Thyroid gland (tissue), 4 donors: Measurements from ENCODE around the gene ATAD2B. TPM values are rescaled to one million over a fixed set of nuclear protein-coding genes. Genes with fewer than 3 reads are reported as not detected.
"Not testable (repeated sequence)": the region's sequence is repeated elsewhere in the genome, so short reads cannot be mapped to it uniquely, and the experiment has no call there.

ENCODE experiments used
- DNase-seq, 2 donors: peaks; one replicate each; pipeline ENCODE4 v3.0.0-alpha.2; 2019
- H3K27ac ChIP-seq, 3 donors: fragments of 200-600 bp; sonication (generic); 1 replicate in 2 of 3; 2 replicates in 1 of 3; pipeline ENCODE4 v1.5.1; 2016 to 2019; ENCODE audit warnings: mild to moderate bottlenecking in 1 of 3, moderate library complexity in 1 of 3
- H3K27me3 ChIP-seq: fragments of 200-600 bp; sonication (generic); one replicate; pipeline ENCODE4 v1.5.1; 2019
- H3K36me3 ChIP-seq, 2 donors: fragments of 200-600 bp; sonication (generic); one replicate each; pipeline ENCODE4 v1.5.1; 2016 to 2019
- H3K4me1 ChIP-seq, 2 donors: fragments of 200-600 bp; sonication (generic); one replicate each; pipeline ENCODE4 v1.5.1; 2017 to 2019
- H3K4me3 ChIP-seq, 3 donors: fragments of 200-600 bp; sonication (generic); replicated peaks in 1 of 3; 1 replicate in 2 of 3; 2 replicates in 1 of 3; pipeline ENCODE4 v1.5.1; 2016; ENCODE audit warnings: mild to moderate bottlenecking in 1 of 3
- H3K9me3 ChIP-seq: fragments of 200-600 bp; sonication (generic); one replicate; pipeline ENCODE4 v1.5.1; 2017
- POLR2A ChIP-seq, 2 donors: fragments of 450-650 bp; IDR thresholded peaks; one replicate each; pipeline ENCODE4 v1.6.1; 2017; ENCODE audit warnings: antibody characterized with exemption in 2 of 2, mild to moderate bottlenecking in 2 of 2, moderate library complexity in 1 of 2
- WGBS, 2 donors: methylation state at CpG; one replicate each; pipeline ENCODE4 v1.1.5; 2017; 5-methylcytosine and 5-hydroxymethylcytosine counted together
- intact Hi-C: fragments of 100-400 bp; cut with DNase I; formaldehyde crosslinking; loops from one replicate; pipeline ENCODE4 v1.15.1; 2023
- total RNA-seq, 4 donors: library from RNA; depleted of rRNA; stranded (reverse); fragments of >200 nt; gene quantifications; one replicate each; pipeline ENCODE4 v1.2.3, GENCODE V29; 2016
- TF ChIP-seq, protein P1 (sequence below), 6 experiments: fragments of 200-600 bp in 3 of 6; fragments of 450-650 bp in 3 of 6; sonication (generic) in 3 of 6; IDR thresholded peaks; one replicate each; pipeline ENCODE4 v1.5.1; 2016 to 2019; ENCODE audit warnings: antibody characterized with exemption in 6 of 6, mild to moderate bottlenecking in 2 of 6, inconsistent platforms in 1 of 6, moderate library complexity in 1 of 6

Gene ATAD2B
- total RNA-seq, 4 donors from 2014 or later: 32.8 to 49.3 (median 37.3) TPM

- intact Hi-C loops: no loop called here
- TF ChIP-seq, protein P1, sequence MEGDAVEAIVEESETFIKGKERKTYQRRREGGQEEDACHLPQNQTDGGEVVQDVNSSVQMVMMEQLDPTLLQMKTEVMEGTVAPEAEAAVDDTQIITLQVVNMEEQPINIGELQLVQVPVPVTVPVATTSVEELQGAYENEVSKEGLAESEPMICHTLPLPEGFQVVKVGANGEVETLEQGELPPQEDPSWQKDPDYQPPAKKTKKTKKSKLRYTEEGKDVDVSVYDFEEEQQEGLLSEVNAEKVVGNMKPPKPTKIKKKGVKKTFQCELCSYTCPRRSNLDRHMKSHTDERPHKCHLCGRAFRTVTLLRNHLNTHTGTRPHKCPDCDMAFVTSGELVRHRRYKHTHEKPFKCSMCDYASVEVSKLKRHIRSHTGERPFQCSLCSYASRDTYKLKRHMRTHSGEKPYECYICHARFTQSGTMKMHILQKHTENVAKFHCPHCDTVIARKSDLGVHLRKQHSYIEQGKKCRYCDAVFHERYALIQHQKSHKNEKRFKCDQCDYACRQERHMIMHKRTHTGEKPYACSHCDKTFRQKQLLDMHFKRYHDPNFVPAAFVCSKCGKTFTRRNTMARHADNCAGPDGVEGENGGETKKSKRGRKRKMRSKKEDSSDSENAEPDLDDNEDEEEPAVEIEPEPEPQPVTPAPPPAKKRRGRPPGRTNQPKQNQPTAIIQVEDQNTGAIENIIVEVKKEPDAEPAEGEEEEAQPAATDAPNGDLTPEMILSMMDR (IDR thresholded peaks at IDR 0.05): no peak
- TF ChIP-seq POLR2A (IDR thresholded peaks at IDR 0.05): no peak
- Histone ChIP-seq H3K36me3 (peaks cover 0 to 3% of the 10 kb centered on the region in 2 donors), H3K4me1 (peaks cover 11 to 15% of the 10 kb centered on the region in 2 donors), H3K9me3 (no peaks in the 10 kb centered on the region), H3K27ac (no peak overlapping the region), H3K27me3 (no peaks in the 10 kb centered on the region), H3K4me3 (no peak overlapping the region)
- no peak for DNase-seq
- 94 to 97% methylated on average over 2 of the region's 2 CpGs for WGBS, 2 donors
Measured at GRCh38 chr2:23746141-23746863, 180.6 kb downstream of the ATAD2B start.

DNA sequence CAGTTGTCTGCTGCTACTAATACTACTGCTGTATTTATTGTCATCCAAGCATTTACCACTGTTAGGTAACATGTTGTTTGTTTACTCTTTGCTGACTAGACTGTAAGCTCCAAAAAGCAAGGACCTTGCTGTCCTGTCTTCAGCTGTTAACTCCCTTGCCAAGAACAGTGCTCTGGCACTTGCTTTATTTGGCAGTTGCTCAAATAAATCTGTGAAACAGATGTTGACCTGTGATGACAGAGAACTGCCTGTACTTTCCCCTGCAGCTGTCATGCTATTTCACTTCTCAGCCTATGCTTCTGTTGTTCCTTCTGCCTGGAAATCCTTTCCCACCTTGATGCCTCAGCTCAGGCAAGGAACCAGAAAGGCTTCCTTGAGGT lies 181.2 kb downstream of the ATAD2B start:
- no peak overlapping the region for H3K27ac ChIP-seq
- H3K36me3 ChIP-seq: no peaks in the 10 kb centered on the region
- no peak for TF ChIP-seq POLR2A (IDR thresholded peaks at IDR 0.05)
- TF ChIP-seq, protein P1 (IDR thresholded peaks at IDR 0.05): no peak
- no peaks in the 10 kb centered on the region for H3K9me3 ChIP-seq
- DNase-seq: peak; percentile 6 to 19
- H3K27me3 ChIP-seq: no peaks in the 10 kb centered on the region
- H3K4me3 ChIP-seq: no peak overlapping the region
- peaks cover 11 to 15% of the 10 kb centered on the region in 2 donors for H3K4me1 ChIP-seq
- intact Hi-C loops: no loop called here

GRCh38 chr2:23745068-23745725 lies 181.7 kb downstream of the ATAD2B start:
- H3K9me3 ChIP-seq: no peaks in the 10 kb centered on the region
- 87 to 88% methylated on average over 8 of the region's 8 CpGs for WGBS, 2 donors
- no peaks in the 10 kb centered on the region for H3K36me3 ChIP-seq
- H3K4me1 ChIP-seq: peaks cover 11 to 15% of the 10 kb centered on the region in 2 donors
- TF ChIP-seq, protein P1 (IDR thresholded peaks at IDR 0.05): no peak
- TF ChIP-seq POLR2A (IDR thresholded peaks at IDR 0.05): no peak
- no peak for DNase-seq
- no peak overlapping the region for H3K4me3 ChIP-seq
- intact Hi-C loops: no loop called here
- H3K27ac ChIP-seq: no peak overlapping the region
- H3K27me3 ChIP-seq: no peaks in the 10 kb centered on the region

GRCh38 chr2:23736783-23737182 lies 190.1 kb downstream of the ATAD2B start:
- H3K27me3 ChIP-seq, H3K4me3 ChIP-seq, H3K36me3 ChIP-seq, H3K27ac ChIP-seq, intact Hi-C loops, H3K4me1 ChIP-seq, DNase-seq, H3K9me3 ChIP-seq: not testable (repeated sequence)
- 93 to 96% methylated on average over 9 of the region's 9 CpGs for WGBS, 2 donors

DNA sequence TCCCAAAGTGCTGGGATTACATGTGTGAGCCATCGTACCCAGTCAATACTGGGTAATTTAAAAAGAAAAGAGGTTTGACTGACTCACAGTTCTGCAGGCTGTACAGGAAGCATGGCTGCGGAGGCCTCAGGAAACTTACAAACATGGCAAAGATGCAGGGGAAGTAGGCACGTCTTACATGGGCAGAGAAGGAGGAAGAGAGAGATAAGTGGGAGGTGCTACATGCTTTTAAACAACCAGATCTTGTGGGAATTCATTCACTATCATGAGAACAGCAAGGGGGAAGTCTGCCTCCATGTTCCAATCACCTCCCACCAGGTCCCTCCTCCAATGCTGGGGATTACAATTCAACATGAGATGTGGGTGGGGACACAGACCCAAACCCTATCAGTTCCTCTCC lies 192.5 kb downstream of the ATAD2B start:
- H3K27me3 ChIP-seq: no peaks in the 10 kb centered on the region
- no peak overlapping the region for H3K27ac ChIP-seq
- H3K36me3 ChIP-seq: no peaks in the 10 kb centered on the region
- H3K4me3 ChIP-seq: no peak overlapping the region
- peaks cover 0 to 6% of the 10 kb centered on the region in 2 donors for H3K4me1 ChIP-seq
- H3K9me3 ChIP-seq: no peaks in the 10 kb centered on the region
- no peak for DNase-seq
- intact Hi-C loops: no loop called here
- WGBS, 2 donors: 92 to 95% methylated on average over 3 of the region's 3 CpGs
- TF ChIP-seq, protein P1 (IDR thresholded peaks at IDR 0.05): no peak
- no peak for TF ChIP-seq POLR2A (IDR thresholded peaks at IDR 0.05)

- H3K27ac ChIP-seq, intact Hi-C loops, H3K27me3 ChIP-seq, H3K4me3 ChIP-seq, DNase-seq, H3K36me3 ChIP-seq, H3K9me3 ChIP-seq: not testable (repeated sequence)
- 95 to 100% methylated on average over 3 of the region's 3 CpGs for WGBS, 2 donors
- H3K4me1 ChIP-seq: peaks cover 6 to 20% of the 10 kb centered on the region in 2 donors
Measured at GRCh38 chr2:23723029-23723428, 203.9 kb downstream of the ATAD2B start.
